H1 (cell line): ENCODE measurements around the gene SLC6A20. TPM values are rescaled to one million over a fixed set of nuclear protein-coding genes. Genes with fewer than 3 reads are reported as not detected.

Source experiments
- CTCF ChIA-PET: fragments of 300-600 bp; sonication (Branson Sonifier 250); formaldehyde crosslinking; loops from one replicate; lab custom pipeline; 2021; ENCODE audit not compliant: partially characterized antibody; lab: Charles Lee
- POLR2A ChIA-PET: fragments of 300-600 bp; sonication (Branson Sonifier 250); formaldehyde crosslinking; loops from one replicate; lab custom pipeline; 2021; ENCODE audit warnings: inconsistent platforms; ENCODE audit not compliant: partially characterized antibody; lab: Charles Lee
- DNase-seq, 2 experiments: peaks; one replicate each; pipeline versions ENCODE4 v3.0.0 to v3.0.0-alpha.2; 2010 to 2022; ENCODE audit warnings: low spot score in 2 of 2, low read depth in 1 of 2, mixed read lengths in 1 of 2
- FAIRE-seq: peaks from 2 replicates; lab custom pipeline; 2011; peaks lifted over from hg19 to GRCh38; lab: Jason Lieb, UNC
- H2AFZ ChIP-seq: 2 replicates; pipeline ENCODE4 v1.8.1; 2012; ENCODE audit warnings: low read length, inconsistent platforms
- H2AK5ac ChIP-seq: 2 replicates; pipeline ENCODE4 v1.6.1; 2013; ENCODE audit warnings: low read depth, low read length
- H2BK120ac ChIP-seq: replicated peaks from 2 replicates; pipeline ENCODE3; 2013; ENCODE audit warnings: low read depth, low read length, inconsistent platforms
- H2BK12ac ChIP-seq: 2 replicates; pipeline ENCODE4 v1.6.1; 2013; ENCODE audit warnings: low read depth, low read length
- H2BK15ac ChIP-seq: 2 replicates; pipeline ENCODE4 v1.6.1; 2013; ENCODE audit warnings: low read length
- H2BK20ac ChIP-seq: 2 replicates; pipeline ENCODE4 v1.6.1; 2013; ENCODE audit warnings: low read length
- H2BK5ac ChIP-seq: 2 replicates; pipeline ENCODE4 v1.6.1; 2013; ENCODE audit warnings: low read depth, low read length
- H3K14ac ChIP-seq: 2 replicates; pipeline ENCODE4 v1.6.1; 2013; ENCODE audit warnings: inconsistent platforms; ENCODE audit not compliant: insufficient read length
- H3K18ac ChIP-seq: 2 replicates; pipeline ENCODE4 v1.6.1; 2013; ENCODE audit warnings: low read length; ENCODE audit errors: extremely low read depth
- H3K23ac ChIP-seq: 2 replicates; pipeline ENCODE4 v1.6.1; 2013; ENCODE audit warnings: inconsistent platforms; ENCODE audit not compliant: insufficient read length
- H3K23me2 ChIP-seq: 2 replicates; pipeline ENCODE4 v1.6.1; 2013; ENCODE audit warnings: low read depth, low read length
- H3K27ac ChIP-seq: 2 replicates; pipeline ENCODE4 v1.6.1; 2011; ENCODE audit warnings: low read depth, low read length, inconsistent platforms
- H3K27me3 ChIP-seq, 4 experiments: replicated peaks in 1 of 4; 1 replicate in 1 of 4; 2 replicates in 3 of 4; pipeline versions ENCODE4 v1.6.1 to v1.8.1; 2011 to 2013; ENCODE audit warnings: low read length in 3 of 4, mild to moderate bottlenecking in 3 of 4, inconsistent platforms in 2 of 4, mixed read lengths in 2 of 4, moderate library complexity in 1 of 4; ENCODE audit not compliant: control insufficient read depth in 3 of 4, insufficient read depth in 3 of 4; ENCODE audit errors: extremely low read depth in 1 of 4
- H3K36me3 ChIP-seq, 4 experiments: 2 replicates each; pipeline versions ENCODE4 v1.6.1 to v1.8.1; 2011 to 2013; ENCODE audit warnings: mild to moderate bottlenecking in 4 of 4, low read length in 3 of 4, moderate library complexity in 2 of 4, control low read depth in 1 of 4, inconsistent platforms in 1 of 4; ENCODE audit not compliant: insufficient read depth in 4 of 4, control insufficient read depth in 2 of 4
- H3K4ac ChIP-seq: replicated peaks from 2 replicates; pipeline ENCODE3; 2013; ENCODE audit warnings: low read length, low read depth, mixed read lengths, inconsistent platforms; ENCODE audit not compliant: insufficient read length
- H3K4me1 ChIP-seq, 4 experiments: replicated peaks in 1 of 4; 1 replicate in 1 of 4; 2 replicates in 3 of 4; pipeline versions ENCODE4 v1.6.1 to v1.8.1; 2011 to 2013; ENCODE audit warnings: low read length in 3 of 4, inconsistent platforms in 2 of 4, mixed read lengths in 1 of 4; ENCODE audit not compliant: insufficient read depth in 4 of 4, control insufficient read depth in 3 of 4
- H3K4me2 ChIP-seq, 2 experiments: 2 replicates each; pipeline versions ENCODE4 v1.6.1 to v1.8.1; 2011 to 2013; ENCODE audit warnings: low read depth in 2 of 2, low read length in 2 of 2, control low read depth in 1 of 2, inconsistent platforms in 1 of 2, mild to moderate bottlenecking in 1 of 2; ENCODE audit not compliant: insufficient read depth in 1 of 2
- H3K4me3 ChIP-seq, 4 experiments: fragments of 200-600, 300-600 bp in 1 of 4; sonication (generic), shearing (Covaris generic), sonication (Bioruptor Twin) in 1 of 4; 2 replicates each; pipeline versions ENCODE4 v1.5.1 to v1.8.1; 2011 to 2016; ENCODE audit warnings: low read length in 4 of 4, low read depth in 3 of 4, control low read depth in 2 of 4, inconsistent platforms in 2 of 4, mild to moderate bottlenecking in 2 of 4, mixed read lengths in 1 of 4, moderate library complexity in 1 of 4; ENCODE audit not compliant: insufficient read depth in 2 of 4; ENCODE audit errors: extremely low read depth in 1 of 4
- H3K56ac ChIP-seq: replicated peaks from 2 replicates; pipeline ENCODE3; 2013; ENCODE audit warnings: low read depth, mild to moderate bottlenecking, mixed read lengths, low read length, inconsistent platforms; ENCODE audit not compliant: insufficient read length
- H3K79me1 ChIP-seq: 2 replicates; pipeline ENCODE4 v1.6.1; 2013; ENCODE audit warnings: low read depth, low read length, control low read depth
- H3K79me2 ChIP-seq, 2 experiments: 2 replicates each; pipeline versions ENCODE4 v1.6.1 to v1.8.1; 2012 to 2013; ENCODE audit warnings: low read length in 2 of 2, mild to moderate bottlenecking in 2 of 2, inconsistent platforms in 1 of 2; ENCODE audit not compliant: insufficient read depth in 2 of 2, control insufficient read depth in 1 of 2
- H3K9ac ChIP-seq, 4 experiments: replicated peaks in 1 of 4; 1 replicate in 1 of 4; 2 replicates in 3 of 4; pipeline versions ENCODE4 v1.6.1 to v1.8.1; 2011 to 2013; ENCODE audit warnings: low read depth in 3 of 4, low read length in 3 of 4, control low read depth in 2 of 4, mild to moderate bottlenecking in 2 of 4, moderate library complexity in 2 of 4, inconsistent platforms in 1 of 4; ENCODE audit errors: extremely low read depth in 1 of 4
- H3K9me3 ChIP-seq, 2 experiments: 2 replicates each; pipeline versions ENCODE4 v1.6.1 to v1.8.1; 2012 to 2013; ENCODE audit warnings: mild to moderate bottlenecking in 2 of 2, moderate library complexity in 2 of 2, control low read depth in 1 of 2, inconsistent platforms in 1 of 2, low read depth in 1 of 2, low read length in 1 of 2, mixed read lengths in 1 of 2; ENCODE audit not compliant: insufficient read depth in 2 of 2
- H4K20me1 ChIP-seq, 2 experiments: replicated peaks in 1 of 2; 2 replicates each; pipeline versions ENCODE3 to v1.8.1; 2011 to 2013; ENCODE audit warnings: inconsistent platforms in 2 of 2, low read length in 2 of 2, mild to moderate bottlenecking in 1 of 2; ENCODE audit not compliant: insufficient read depth in 2 of 2, control insufficient read depth in 1 of 2
- H4K5ac ChIP-seq: 2 replicates; pipeline ENCODE4 v1.6.1; 2013; ENCODE audit warnings: low read length, low read depth, mixed read lengths, inconsistent platforms; ENCODE audit not compliant: insufficient read length
- H4K8ac ChIP-seq: 2 replicates; pipeline ENCODE4 v1.8.0; 2013; ENCODE audit warnings: mild to moderate bottlenecking, moderate library complexity, low read length, inconsistent platforms; ENCODE audit not compliant: insufficient read depth; ENCODE audit errors: extremely low read depth
- H4K91ac ChIP-seq: replicated peaks from 2 replicates; pipeline ENCODE3; 2013; ENCODE audit warnings: low read length, mixed read lengths, inconsistent platforms; ENCODE audit not compliant: insufficient read length
- BACH1 ChIP-seq: IDR thresholded peaks from 2 replicates; pipeline ENCODE4 v1.6.1; 2012; ENCODE audit warnings: low read length, improper control_type of control experiment
- CBX8 ChIP-seq: fragments of 300-800, 300-1000 bp; sonication (generic); IDR thresholded peaks from 2 replicates; pipeline ENCODE4 v1.7.1; 2016; ENCODE audit warnings: low read depth, low read length, borderline replicate concordance
- CEBPB ChIP-seq: IDR thresholded peaks from 2 replicates; pipeline ENCODE4 v1.6.1; 2012; ENCODE audit warnings: low read depth, low read length
- EP300 ChIP-seq, 2 experiments: IDR thresholded peaks; 1 replicate in 1 of 2; 2 replicates in 1 of 2; pipeline ENCODE4 v1.6.1; 2011 to 2012; ENCODE audit warnings: low read depth in 2 of 2, low read length in 2 of 2, mild to moderate bottlenecking in 2 of 2, borderline replicate concordance in 1 of 2, inconsistent platforms in 1 of 2, moderate library complexity in 1 of 2
- GABPA ChIP-seq: IDR thresholded peaks from 2 replicates; pipeline ENCODE4 v1.6.1; 2011; ENCODE audit warnings: mild to moderate bottlenecking, low read length, moderate library complexity, borderline replicate concordance; ENCODE audit not compliant: insufficient read depth
- KDM1A ChIP-seq: fragments of 200-600, 300-600 bp; sonication (generic); IDR thresholded peaks from 2 replicates; pipeline ENCODE4 v1.7.1; 2016; ENCODE audit warnings: mild to moderate bottlenecking, low read length, borderline replicate concordance
- MAFK ChIP-seq: IDR thresholded peaks from 2 replicates; pipeline ENCODE4 v1.6.1; 2012; ENCODE audit warnings: low read depth, mild to moderate bottlenecking, improper control_type of control experiment, low read length
- POLR2AphosphoS5 ChIP-seq: IDR thresholded peaks from 2 replicates; pipeline ENCODE4 v1.6.1; 2011; ENCODE audit warnings: low read depth, low read length
- SP2 ChIP-seq: IDR thresholded peaks from 2 replicates; pipeline ENCODE4 v1.6.1; 2012; ENCODE audit warnings: mild to moderate bottlenecking, low read length, inconsistent platforms
- SP4 ChIP-seq: IDR thresholded peaks from 2 replicates; pipeline ENCODE4 v1.6.1; 2012; ENCODE audit warnings: low read length, inconsistent platforms
- TAF1 ChIP-seq: IDR thresholded peaks from 2 replicates; pipeline ENCODE4 v1.6.1; 2011; ENCODE audit warnings: mild to moderate bottlenecking, low read depth, low read length
- TAF7 ChIP-seq: optimal IDR thresholded peaks from 2 replicates; pipeline ENCODE3; 2011; ENCODE audit warnings: low read depth, mild to moderate bottlenecking, inconsistent platforms, low read length, moderate library complexity, borderline replicate concordance
- ZNF274 ChIP-seq: IDR thresholded peaks from 2 replicates; pipeline ENCODE4 v1.7.0; 2012; ENCODE audit warnings: low read length, borderline replicate concordance; ENCODE audit errors: extremely low read depth
- WGBS, 2 experiments: shearing (Covaris generic) in 1 of 2; methylation state at CpG; one replicate each; pipeline versions ENCODE4 v1.1.6 to v1.1.7; 2013 to 2015; ENCODE audit warnings: low lambda C conversion rate in 2 of 2, mixed read lengths in 2 of 2, inconsistent platforms in 1 of 2, low coverage in 1 of 2, missing lambda C conversion rate in 1 of 2; ENCODE audit not compliant: insufficient replicate concordance in 2 of 2, insufficient coverage in 1 of 2, insufficient read length in 1 of 2; ENCODE audit errors: extremely low coverage in 1 of 2, missing lambda C conversion rate in 1 of 2; 5-methylcytosine and 5-hydroxymethylcytosine counted together
- polyA plus RNA-seq, 7 experiments: library from polyadenylated mRNA; depleted of rRNA in 3 of 7; stranded (reverse) in 5 of 7; unstranded in 2 of 7; fragments of >200 nt in 5 of 7; fragments of 200-250 nt in 2 of 7; gene quantifications; 1 replicate in 5 of 7; 2 replicates in 1 of 7; 4 replicates in 1 of 7; pipeline versions ENCODE4 v1.2.1 to v1.2.3, GENCODE V29; 2011 to 2013; ENCODE audit warnings: missing spikeins in 2 of 7, mixed read lengths in 2 of 7
- total RNA-seq: library from RNA; stranded (reverse); fragmentation: NEBNext Ultra II Directional; extraction: Animal tissue kit (Norgen Biotek cat#: 25700); gene quantifications from 2 replicates; pipeline ENCODE4 v1.2.1, GENCODE V29; 2021

Gene SLC6A20
- total and polyA plus RNA-seq, 2 of the 8 experiments (the other 6 are each of a cell fraction or from before 2014, with no cell fraction given) = 0.05 TPM; not detected in 1

- ChIA-PET POLR2A (no interaction called here), CTCF (interaction anchor here (1.4 to 7.1 kb wide), 4 partner anchors 10 to 12 kb away, joined by 4 to 64 read pairs (median 13); no protein-coding TSS in a partner anchor)
- Histone ChIP-seq H2AFZ (no peak overlapping the region), H3K23ac (no peak overlapping the region), H3K56ac (no peak overlapping the region), H3K4me1 (no peaks in the 10 kb centered on the region; a peak in 1 of 7 replicates), H2BK5ac (no peak overlapping the region), H3K9me3 (peaks cover 0 to under 1% of the 10 kb centered on the region in 2 experiments; a peak in 1 of 4 replicates), H3K36me3 (no peaks in the 10 kb centered on the region), H3K9ac (no peak overlapping the region), H3K27ac (no peak overlapping the region), H2BK120ac (no peak overlapping the region), H3K79me2 (no peaks in the 10 kb centered on the region), H3K79me1 (no peaks in the 10 kb centered on the region), H2BK12ac (no peak overlapping the region), H4K5ac (no peak overlapping the region), H4K20me1 (no peaks in the 10 kb centered on the region), H2BK20ac (no peak overlapping the region), H3K18ac (no peak overlapping the region), H2AK5ac (no peak overlapping the region), H3K23me2 (no peaks in the 10 kb centered on the region; the same call in 1 of the 2 replicates), H3K4me2 (no peak overlapping the region), H3K27me3 (no peaks in the 10 kb centered on the region), H4K91ac (no peak overlapping the region), H3K14ac (no peak overlapping the region), H2BK15ac (no peak overlapping the region), H3K4ac (no peak overlapping the region), H3K4me3 (no peak overlapping the region), H4K8ac (no peak overlapping the region)
- TF ChIP-seq MAFK = no peak
- no peak for TF ChIP-seq SP2
- no peak for TF ChIP-seq GABPA
- TF ChIP-seq ZNF274 = no peak
- no peak for TF ChIP-seq TAF7
- TF ChIP-seq KDM1A = no peak
- no peak for TF ChIP-seq POLR2AphosphoS5
- no peak for TF ChIP-seq TAF1
- no peak for TF ChIP-seq SP4
- no peak for TF ChIP-seq CEBPB
- TF ChIP-seq CBX8 = no peak
- no peak for TF ChIP-seq EP300 (IDR thresholded peaks at IDR 0.05; ENCODE audit: borderline replicate concordance in 1 of 2, low read depth in 2 of 2, low read length in 2 of 2)
- no peak for TF ChIP-seq BACH1
- no peak for DNase-seq
- FAIRE-seq = no peak
- WGBS, 2 experiments = 87% methylated on average over 16 of the region's 16 CpGs; no CpG with 5 or more reads in 1 of the 2 experiments
Measured at GRCh38 chr3:45772341-45773035, 23.8 kb downstream of the SLC6A20 start.
